Liver (tissue), 9 donors: ENCODE data around the gene ASAP2. TPM values are rescaled to one million over a fixed set of nuclear protein-coding genes. Genes with fewer than 3 reads are reported as not detected.

Source experiments
- DNase-seq: peaks from one replicate; pipeline ENCODE4 v3.0.0-alpha.2; 2017; ENCODE audit warnings: low spot score
- H3K27ac ChIP-seq, 2 donors: one replicate each; pipeline ENCODE4 v1.7.0; 2013; ENCODE audit warnings: inconsistent platforms in 2 of 2, low read length in 2 of 2, control low read depth in 1 of 2, low read depth in 1 of 2, mild to moderate bottlenecking in 1 of 2
- H3K27me3 ChIP-seq, 4 donors: one replicate each; pipeline versions ENCODE4 v1.6.1 to v1.7.0; 2013; ENCODE audit warnings: low read length in 3 of 4, inconsistent platforms in 1 of 4, mild to moderate bottlenecking in 1 of 4, moderate library complexity in 1 of 4; ENCODE audit not compliant: control insufficient read depth in 4 of 4, insufficient read depth in 4 of 4
- H3K36me3 ChIP-seq, 4 donors: one replicate each; pipeline versions ENCODE4 v1.6.1 to v1.7.0; 2013; ENCODE audit warnings: low read length in 3 of 4, mild to moderate bottlenecking in 3 of 4, low read depth in 1 of 4, moderate library complexity in 1 of 4; ENCODE audit not compliant: control insufficient read depth in 4 of 4, insufficient read depth in 3 of 4
- H3K4me1 ChIP-seq, 4 donors: one replicate each; pipeline versions ENCODE4 v1.6.1 to v1.7.0; 2013; ENCODE audit warnings: low read length in 3 of 4, mild to moderate bottlenecking in 3 of 4, moderate library complexity in 1 of 4; ENCODE audit not compliant: control insufficient read depth in 4 of 4, insufficient read depth in 4 of 4
- H3K4me3 ChIP-seq, 3 donors: one replicate each; pipeline versions ENCODE4 v1.6.1 to v1.7.0; 2013; ENCODE audit warnings: low read length in 3 of 3, control low read depth in 1 of 3, low read depth in 1 of 3, mild to moderate bottlenecking in 1 of 3
- H3K9ac ChIP-seq, 2 donors: one replicate each; pipeline ENCODE4 v1.7.0; 2013; ENCODE audit warnings: low read length in 2 of 2, mild to moderate bottlenecking in 2 of 2, moderate library complexity in 2 of 2, control low read depth in 1 of 2, low read depth in 1 of 2
- H3K9me3 ChIP-seq, 4 donors: one replicate each; pipeline versions ENCODE4 v1.6.1 to v1.7.0; 2013; ENCODE audit warnings: low read length in 3 of 4; ENCODE audit not compliant: control insufficient read depth in 4 of 4
- ATF3 ChIP-seq: IDR thresholded peaks from 2 replicates; pipeline ENCODE4 v1.6.1; 2016; ENCODE audit warnings: antibody characterized with exemption
- CTCF ChIP-seq: fragments of 150-350 bp; IDR thresholded peaks from 2 replicates; pipeline ENCODE4 v1.5.1; 2017; ENCODE audit warnings: improper control_type of control experiment, low read depth, low read length; ENCODE audit not compliant: missing input control
- EGR1 ChIP-seq, 2 donors: IDR thresholded peaks; 2 replicates each; pipeline ENCODE4 v1.6.1; 2016 to 2018; ENCODE audit warnings: antibody characterized with exemption in 2 of 2, low read depth in 2 of 2
- FOXA1 ChIP-seq: IDR thresholded peaks from 2 replicates; pipeline ENCODE4 v1.6.1; 2016; ENCODE audit warnings: antibody characterized with exemption
- FOXA2 ChIP-seq: IDR thresholded peaks from 2 replicates; pipeline ENCODE4 v1.6.1; 2016; ENCODE audit warnings: antibody characterized with exemption
- GABPA ChIP-seq, 2 donors: IDR thresholded peaks in 1 of 2; conservative IDR thresholded peaks in 1 of 2; 2 replicates each; pipeline ENCODE4 v1.6.1; 2016; ENCODE audit warnings: antibody characterized with exemption in 2 of 2, mild to moderate bottlenecking in 1 of 2, moderate library complexity in 1 of 2
- HNF4A ChIP-seq, 2 donors: conservative IDR thresholded peaks; 2 replicates each; pipeline ENCODE4 v1.6.1; 2016; ENCODE audit warnings: antibody characterized with exemption in 2 of 2, mild to moderate bottlenecking in 2 of 2
- HNF4G ChIP-seq: IDR thresholded peaks from 2 replicates; pipeline ENCODE4 v1.6.1; 2016; ENCODE audit warnings: antibody characterized with exemption
- JUND ChIP-seq, 2 donors: IDR thresholded peaks; 2 replicates each; pipeline ENCODE4 v1.6.1; 2016; ENCODE audit warnings: antibody characterized with exemption in 2 of 2
- MAX ChIP-seq: IDR thresholded peaks from 2 replicates; pipeline ENCODE4 v1.6.1; 2016; ENCODE audit warnings: antibody characterized with exemption
- NR2F2 ChIP-seq: IDR thresholded peaks from 2 replicates; pipeline ENCODE4 v1.6.1; 2016; ENCODE audit warnings: antibody characterized with exemption
- RAD21 ChIP-seq, 2 donors: IDR thresholded peaks; 2 replicates each; pipeline ENCODE4 v1.6.1; 2016; ENCODE audit warnings: antibody characterized with exemption in 2 of 2, mild to moderate bottlenecking in 2 of 2
- REST ChIP-seq: IDR thresholded peaks from 2 replicates; pipeline ENCODE4 v1.6.1; 2016; ENCODE audit warnings: antibody characterized with exemption, mild to moderate bottlenecking
- RXRA ChIP-seq, 2 donors: IDR thresholded peaks; 2 replicates each; pipeline ENCODE4 v1.6.1; 2017 to 2018; ENCODE audit warnings: antibody characterized with exemption in 2 of 2, mild to moderate bottlenecking in 1 of 2
- SP1 ChIP-seq: IDR thresholded peaks from 2 replicates; pipeline ENCODE4 v1.6.1; 2018; ENCODE audit warnings: antibody characterized with exemption, mild to moderate bottlenecking
- TAF1 ChIP-seq: conservative IDR thresholded peaks from 2 replicates; pipeline ENCODE4 v1.6.1; 2016; ENCODE audit warnings: antibody characterized with exemption, mild to moderate bottlenecking
- YY1 ChIP-seq: IDR thresholded peaks from 2 replicates; pipeline ENCODE4 v1.6.1; 2016; ENCODE audit warnings: antibody characterized with exemption, mild to moderate bottlenecking
- ZBTB33 ChIP-seq: IDR thresholded peaks from 2 replicates; pipeline ENCODE4 v1.6.1; 2016; ENCODE audit warnings: antibody characterized with exemption
- WGBS: extraction: QIAGEN DNeasy Blood & Tissue Kit; methylation state at CpG from one replicate; pipeline ENCODE4 v1.1.7; 2013; 5-methylcytosine and 5-hydroxymethylcytosine counted together
- polyA plus RNA-seq, 2 donors: library from polyadenylated mRNA; stranded (reverse) in 1 of 2; unstranded in 1 of 2; fragments of 200-250 nt in 1 of 2; fragments of >200 nt in 1 of 2; fragmentation: Nextera tagmentation in 1 of 2; extraction: Ambion mirVana in 1 of 2; gene quantifications; one replicate each; pipeline versions ENCODE4 v1.2.1 to v1.2.3, GENCODE V29; 2013 to 2015
- total RNA-seq, 2 donors: library from RNA; depleted of rRNA; stranded (reverse); fragments of >200 nt; gene quantifications; one replicate each; pipeline ENCODE4 v1.2.3, GENCODE V29; 2014
- donor health status: healthy.
- donor health status: healthy.
- donor health status: healthy.
- donor health status: healthy.
- donor health status: healthy.

The ASAP2 gene
- total and polyA plus RNA-seq, 4 donors, result 0.36 to 5.9 (median 2.6) TPM

GRCh38 chr2:9179572-9180201, 26.9 kb upstream of the ASAP2 start:
- Histone ChIP-seq H3K9me3 (no peaks in the 10 kb centered on the region), H3K4me1 (no peaks in the 10 kb centered on the region), H3K36me3 (no peaks in the 10 kb centered on the region), H3K27me3 (no peaks in the 10 kb centered on the region), H3K4me3 (no peak overlapping the region), H3K9ac (no peak overlapping the region), H3K27ac (peak overlapping the region in 1 of 2 donors; percentile 26)
- WGBS, result 81% methylated on average over 9 of the region's 9 CpGs
- TF ChIP-seq HNF4A (conservative IDR thresholded peaks at IDR 0.05), result no peak
- no peak for TF ChIP-seq JUND (IDR thresholded peaks at IDR 0.05)
- TF ChIP-seq SP1, result no peak
- no peak for TF ChIP-seq CTCF
- TF ChIP-seq NR2F2, result no peak
- no peak for TF ChIP-seq HNF4G
- TF ChIP-seq GABPA (IDR thresholded peaks at IDR 0.05 in 1 of 2, conservative IDR thresholded peaks at IDR 0.05 in 1 of 2), result no peak
- TF ChIP-seq FOXA2, result no peak
- no peak for TF ChIP-seq RAD21 (IDR thresholded peaks at IDR 0.05)
- no peak for TF ChIP-seq ZBTB33
- TF ChIP-seq RXRA (IDR thresholded peaks at IDR 0.05), result no peak
- no peak for TF ChIP-seq TAF1
- TF ChIP-seq MAX, result no peak
- no peak for TF ChIP-seq YY1
- TF ChIP-seq REST, result no peak
- no peak for TF ChIP-seq EGR1 (IDR thresholded peaks at IDR 0.05; ENCODE audit: low read depth in 2 of 2)
- no peak for TF ChIP-seq FOXA1
- TF ChIP-seq ATF3, result no peak
- DNase-seq, result no peak
